Vagina (tissue), 2 donors: Measurements from ENCODE around the gene PPFIA2.

Experiments used
- CTCF ChIP-seq, 3 experiments: fragments of 450-650 bp in 2 of 3; fragments of 200-600 bp in 1 of 3; sonication (generic) in 1 of 3; IDR thresholded peaks; one replicate each; pipeline ENCODE4 v1.5.1; 2017 to 2019; ENCODE audit warnings: antibody characterized with exemption in 3 of 3, mild to moderate bottlenecking in 2 of 3, moderate library complexity in 2 of 3
- POLR2A ChIP-seq, 2 donors: fragments of 450-650 bp; IDR thresholded peaks; one replicate each; pipeline ENCODE4 v1.6.1; 2017; ENCODE audit warnings: antibody characterized with exemption in 2 of 2, mild to moderate bottlenecking in 2 of 2, moderate library complexity in 2 of 2

GRCh38 chr12:81558031-81558430 lies 201.1 kb downstream of the PPFIA2 start:
- TF ChIP-seq CTCF (IDR thresholded peaks at IDR 0.05) (no peak), POLR2A (IDR thresholded peaks at IDR 0.05) (no peak)
